ENCODE measurements around the gene OR51E1. TPM values are rescaled to one million over a fixed set of nuclear protein-coding genes. Genes with fewer than 3 reads are reported as not detected.

Gene OR51E1
- total and polyA plus RNA-seq, 8 donors, result 0.18 to 2.5 (median 0.86) TPM; not detected in 4

DNA sequence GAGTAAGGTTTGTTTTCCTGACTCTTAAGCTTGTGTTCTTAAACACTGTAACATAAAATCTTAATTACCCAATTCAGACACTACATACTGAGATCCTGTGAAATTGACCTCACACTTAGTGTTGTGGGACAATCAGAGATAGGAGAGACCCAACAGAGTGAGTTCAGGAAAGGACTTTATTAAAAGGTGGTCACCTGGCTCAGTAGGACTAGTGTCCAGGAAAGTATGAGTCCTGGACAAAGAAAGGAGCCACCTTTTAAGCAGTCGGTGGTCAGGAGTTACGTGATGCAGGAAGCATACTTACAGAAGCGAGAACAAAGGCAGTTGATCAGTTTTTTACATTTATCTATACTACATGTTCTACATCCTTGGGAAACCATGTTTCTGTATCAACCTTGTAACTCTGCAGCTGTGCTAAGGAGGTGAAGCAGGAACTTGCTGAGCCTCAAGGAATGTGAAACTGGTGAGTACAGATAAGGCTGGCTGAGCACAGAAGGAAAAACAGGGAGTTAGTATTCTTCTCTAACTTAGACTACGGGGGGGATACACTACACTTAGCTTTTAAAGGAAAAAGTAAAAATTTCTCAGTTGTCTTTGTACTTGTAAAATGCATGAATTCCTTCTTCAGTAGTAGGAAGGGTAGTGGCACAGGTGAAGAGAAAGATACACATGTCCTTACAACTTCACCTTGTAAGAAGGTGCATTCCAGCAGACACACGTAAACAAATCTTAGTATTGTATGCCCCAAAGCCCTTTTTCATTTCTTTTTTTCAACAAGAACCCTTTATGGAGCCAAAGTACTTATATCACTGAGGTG, 15.1 kb downstream of the OR51E1 start:
- no peak overlapping the region for H3K4me3 ChIP-seq
- H3K36me3 ChIP-seq, result no peaks in the 10 kb centered on the region
- no peaks in the 10 kb centered on the region for H3K4me1 ChIP-seq
- intact Hi-C loops (cut with DNase I; ENCODE audit: low total_unique reads), result no loop called here
- peaks cover 0 to 4% (median 0%) of the 10 kb centered on the region in 3 donors for H3K27me3 ChIP-seq
- H3K9me3 ChIP-seq, result no peaks in the 10 kb centered on the region
- WGBS, 5 donors, result 27 to 50% (median 33%) methylated on average over 5 of the region's 5 CpGs
- H3K27ac ChIP-seq, result no peak overlapping the region
- TF ChIP-seq POLR2AphosphoS5 (IDR thresholded peaks at IDR 0.05) (no peak), POLR2A (IDR thresholded peaks at IDR 0.05) (no peak), EP300 (IDR thresholded peaks at IDR 0.05) (no peak)
- TF ChIP-seq, protein P1, sequence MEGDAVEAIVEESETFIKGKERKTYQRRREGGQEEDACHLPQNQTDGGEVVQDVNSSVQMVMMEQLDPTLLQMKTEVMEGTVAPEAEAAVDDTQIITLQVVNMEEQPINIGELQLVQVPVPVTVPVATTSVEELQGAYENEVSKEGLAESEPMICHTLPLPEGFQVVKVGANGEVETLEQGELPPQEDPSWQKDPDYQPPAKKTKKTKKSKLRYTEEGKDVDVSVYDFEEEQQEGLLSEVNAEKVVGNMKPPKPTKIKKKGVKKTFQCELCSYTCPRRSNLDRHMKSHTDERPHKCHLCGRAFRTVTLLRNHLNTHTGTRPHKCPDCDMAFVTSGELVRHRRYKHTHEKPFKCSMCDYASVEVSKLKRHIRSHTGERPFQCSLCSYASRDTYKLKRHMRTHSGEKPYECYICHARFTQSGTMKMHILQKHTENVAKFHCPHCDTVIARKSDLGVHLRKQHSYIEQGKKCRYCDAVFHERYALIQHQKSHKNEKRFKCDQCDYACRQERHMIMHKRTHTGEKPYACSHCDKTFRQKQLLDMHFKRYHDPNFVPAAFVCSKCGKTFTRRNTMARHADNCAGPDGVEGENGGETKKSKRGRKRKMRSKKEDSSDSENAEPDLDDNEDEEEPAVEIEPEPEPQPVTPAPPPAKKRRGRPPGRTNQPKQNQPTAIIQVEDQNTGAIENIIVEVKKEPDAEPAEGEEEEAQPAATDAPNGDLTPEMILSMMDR (IDR thresholded peaks at IDR 0.05), result no peak
- peak in 1 of 2 donors; percentile 33 for DNase-seq

DNA sequence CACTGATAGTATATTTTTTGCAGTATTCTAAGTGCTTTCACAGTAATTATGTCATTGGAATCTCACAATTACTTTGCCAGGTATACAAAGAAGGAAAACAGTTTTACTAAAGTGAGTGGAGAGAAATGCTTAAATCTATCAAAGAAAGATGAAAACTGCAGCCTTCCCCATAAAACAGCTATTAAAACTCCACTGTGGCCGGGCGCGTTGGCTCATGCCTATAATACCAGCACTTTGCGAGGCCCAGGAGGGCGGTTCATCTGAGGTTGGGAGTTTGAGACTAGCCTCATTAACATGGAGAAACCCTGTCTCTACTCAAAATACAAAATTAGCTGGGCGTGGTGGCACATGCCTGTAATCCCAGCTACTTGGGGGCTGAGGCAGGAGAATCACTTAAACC, 19.1 kb downstream of the OR51E1 start:
- 91 to 99% (median 94%) methylated on average over 6 of the region's 6 CpGs for WGBS, 5 donors
- peaks cover 0 to 4% (median 0%) of the 10 kb centered on the region in 3 donors for H3K27me3 ChIP-seq
- no peak overlapping the region for H3K27ac ChIP-seq
- H3K4me3 ChIP-seq, result no peak overlapping the region
- H3K4me1 ChIP-seq, result no peaks in the 10 kb centered on the region
- no peaks in the 10 kb centered on the region for H3K36me3 ChIP-seq
- TF ChIP-seq, protein P1 (IDR thresholded peaks at IDR 0.05), result no peak
- no peak for TF ChIP-seq POLR2A (IDR thresholded peaks at IDR 0.05)
- TF ChIP-seq EP300 (IDR thresholded peaks at IDR 0.05), result no peak
- H3K9me3 ChIP-seq, result no peaks in the 10 kb centered on the region
- no peak for DNase-seq
- intact Hi-C loops (cut with DNase I; ENCODE audit: low total_unique reads), result no loop called here

DNA sequence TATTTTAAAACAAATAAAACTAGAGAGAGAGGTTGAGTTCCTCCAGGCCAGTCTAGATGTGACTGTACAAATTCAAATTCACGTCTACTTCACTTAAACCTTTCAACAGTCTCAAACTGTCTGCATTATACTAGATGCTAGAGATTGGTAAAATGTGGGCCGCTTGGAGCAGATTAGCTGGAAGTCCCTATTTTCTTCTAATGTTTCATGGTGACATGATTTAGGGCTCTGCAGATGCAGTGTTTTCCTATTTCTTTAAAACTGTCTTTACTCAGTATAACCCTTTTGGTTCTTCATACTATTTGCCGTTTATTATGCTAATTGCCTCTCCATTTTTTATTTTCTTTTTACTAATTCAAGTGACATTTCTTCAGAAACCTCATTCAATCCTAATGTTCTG, 20.4 kb downstream of the OR51E1 start:
- 89 to 91% (median 90%) methylated on average over 3 of the region's 3 CpGs for WGBS, 5 donors
- intact Hi-C loops (cut with DNase I; ENCODE audit: low total_unique reads), result no loop called here
- TF ChIP-seq POLR2AphosphoS5 (IDR thresholded peaks at IDR 0.05), result no peak
- TF ChIP-seq EP300 (IDR thresholded peaks at IDR 0.05), result no peak
- no peak for DNase-seq
- no peaks in the 10 kb centered on the region for H3K4me1 ChIP-seq
- H3K27me3 ChIP-seq, result peaks cover 0 to 4% (median 0%) of the 10 kb centered on the region in 3 donors
- H3K36me3 ChIP-seq, result no peaks in the 10 kb centered on the region
- H3K9me3 ChIP-seq, result no peaks in the 10 kb centered on the region
- H3K27ac ChIP-seq, result no peak overlapping the region
- no peak overlapping the region for H3K4me3 ChIP-seq

DNA sequence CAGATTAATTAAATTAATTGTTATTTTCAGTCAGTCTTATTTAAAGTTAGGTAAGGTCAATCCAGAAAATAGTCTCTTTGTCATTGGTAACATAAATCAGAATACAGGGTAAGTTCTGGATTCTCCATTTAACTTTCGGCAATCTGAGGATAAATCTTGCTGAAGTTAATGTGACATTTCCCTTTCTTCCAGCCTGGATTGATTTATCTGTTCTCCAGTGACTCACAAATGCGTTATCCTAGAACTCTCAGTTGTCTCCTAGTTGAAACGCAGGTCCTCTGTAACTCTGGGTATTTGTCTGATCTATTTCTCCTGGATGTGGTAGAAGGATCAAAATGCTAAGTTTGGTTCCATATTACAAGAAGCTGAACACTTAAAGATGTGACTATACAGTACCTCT, 21.0 kb downstream of the OR51E1 start:
- Histone ChIP-seq H3K4me3 (no peak overlapping the region), H3K4me1 (no peaks in the 10 kb centered on the region), H3K27ac (no peak overlapping the region), H3K9me3 (no peaks in the 10 kb centered on the region), H3K27me3 (peaks cover 0 to 4% (median 0%) of the 10 kb centered on the region in 3 donors), H3K36me3 (no peaks in the 10 kb centered on the region)
- TF ChIP-seq, protein P1 (IDR thresholded peaks at IDR 0.05), result no peak
- intact Hi-C loops (cut with DNase I; ENCODE audit: low total_unique reads), result no loop called here
- no peak for DNase-seq
- 62 to 83% (median 82%) methylated on average over 3 of the region's 3 CpGs for WGBS, 5 donors

DNA sequence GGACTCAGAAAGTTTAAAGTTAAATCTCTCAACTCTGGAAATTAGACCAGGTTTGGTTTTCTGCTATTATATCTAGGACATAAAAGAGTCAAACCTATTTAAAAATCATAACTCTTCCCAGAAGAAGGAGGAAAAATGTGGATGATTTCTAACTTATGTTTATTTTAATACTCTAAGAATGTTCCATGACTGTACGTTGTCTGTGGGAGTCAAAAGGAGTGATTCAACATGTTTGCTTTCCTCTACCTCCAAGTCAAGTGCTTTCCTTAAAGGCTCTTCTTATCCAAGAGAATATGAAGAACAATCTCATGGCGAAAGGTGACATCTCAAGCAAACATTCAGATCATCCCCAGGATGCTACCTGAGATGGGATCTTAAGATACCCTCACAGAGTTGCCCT, 21.6 kb downstream of the OR51E1 start:
- peaks cover 0 to 4% (median 0%) of the 10 kb centered on the region in 3 donors for H3K27me3 ChIP-seq
- H3K36me3 ChIP-seq, result no peaks in the 10 kb centered on the region
- H3K27ac ChIP-seq, result no peak overlapping the region
- H3K4me3 ChIP-seq, result no peak overlapping the region
- no peaks in the 10 kb centered on the region for H3K9me3 ChIP-seq
- TF ChIP-seq EP300 (IDR thresholded peaks at IDR 0.05) (no peak), POLR2A (IDR thresholded peaks at IDR 0.05) (no peak), POLR2AphosphoS5 (IDR thresholded peaks at IDR 0.05) (no peak)
- TF ChIP-seq, protein P1 (IDR thresholded peaks at IDR 0.05), result no peak
- no peaks in the 10 kb centered on the region for H3K4me1 ChIP-seq
- no peak for DNase-seq
- intact Hi-C loops (cut with DNase I; ENCODE audit: low total_unique reads), result no loop called here
- WGBS, 5 donors, result 64 to 79% (median 74%) methylated on average over 2 of the region's 2 CpGs
